Activated naive CD8-positive, alpha-beta T cell treated with anti-CD3 and anti-CD28 coated beads, Interleukin-2, amount 50 U/mL, for 16 hours (primary cell): Measurements from ENCODE around the gene CCDC74B.
"Not testable (repeated sequence)": the region's sequence is repeated elsewhere in the genome, so short reads cannot be mapped to it uniquely, and the experiment has no call there.

Experiments used
- DNase-seq: peaks from one replicate; pipeline ENCODE4 v3.0.0-alpha.2; 2020; ENCODE audit warnings: low read depth, low spot score

Gene CCDC74B

GRCh38 chr2:130166611-130167010 lies 21.7 kb upstream of the CCDC74B start:
- DNase-seq: not testable (repeated sequence)

- no peak for DNase-seq
Observed at GRCh38 chr2:130165293-130166016, 20.5 kb upstream of the CCDC74B start.

- no peak for DNase-seq
Observed at GRCh38 chr2:130162968-130163367, 18.1 kb upstream of the CCDC74B start.

GRCh38 chr2:130162486-130162885 lies 17.6 kb upstream of the CCDC74B start:
- not testable (repeated sequence) for DNase-seq

GRCh38 chr2:130160838-130161705 lies 16.2 kb upstream of the CCDC74B start:
- not testable (repeated sequence) for DNase-seq

- DNase-seq: no peak
Observed at GRCh38 chr2:130160131-130160530, 15.2 kb upstream of the CCDC74B start.

GRCh38 chr2:130159376-130159775 lies 14.5 kb upstream of the CCDC74B start:
- DNase-seq: not testable (repeated sequence)

GRCh38 chr2:130158631-130159030 lies 13.7 kb upstream of the CCDC74B start:
- DNase-seq: no peak

- DNase-seq: not testable (repeated sequence)
Observed at GRCh38 chr2:130157825-130158514, 13.1 kb upstream of the CCDC74B start.

GRCh38 chr2:130157354-130157753 lies 12.4 kb upstream of the CCDC74B start:
- DNase-seq: not testable (repeated sequence)

GRCh38 chr2:130156624-130157004 lies 11.7 kb upstream of the CCDC74B start:
- no peak for DNase-seq

- not testable (repeated sequence) for DNase-seq
Observed at GRCh38 chr2:130155956-130156623, 11.2 kb upstream of the CCDC74B start.

- DNase-seq: no peak
Observed at GRCh38 chr2:130154773-130155765, 10.2 kb upstream of the CCDC74B start.

GRCh38 chr2:130154423-130154770 lies 9.5 kb upstream of the CCDC74B start:
- not testable (repeated sequence) for DNase-seq

GRCh38 chr2:130153721-130154422 lies 9.0 kb upstream of the CCDC74B start:
- DNase-seq: not testable (repeated sequence)

- no peak for DNase-seq
Observed at GRCh38 chr2:130152816-130153595, 8.1 kb upstream of the CCDC74B start.

GRCh38 chr2:130152136-130152815 lies 7.4 kb upstream of the CCDC74B start:
- not testable (repeated sequence) for DNase-seq

- not testable (repeated sequence) for DNase-seq
Observed at GRCh38 chr2:130151145-130151512, 6.2 kb upstream of the CCDC74B start.
